Neutrophil (primary cell): ENCODE data around the gene ABCF2.

Experiments
- H3K27ac ChIP-seq: fragments of 200-600 bp; sonication (generic); 2 replicates; pipeline ENCODE4 v1.5.1; 2016; ENCODE audit warnings: mild to moderate bottlenecking, moderate library complexity
- H3K27me3 ChIP-seq: fragments of 200-600 bp; sonication (generic); 2 replicates; pipeline ENCODE4 v1.6.0; 2016; ENCODE audit warnings: mild to moderate bottlenecking
- H3K36me3 ChIP-seq: fragments of 200-600 bp; sonication (generic); 2 replicates; pipeline ENCODE4 v1.5.1; 2017
- H3K4me1 ChIP-seq, 2 experiments: fragments of 200-600 bp in 1 of 2; sonication (generic) in 1 of 2; 1 replicate in 1 of 2; 2 replicates in 1 of 2; pipeline versions ENCODE4 v1.5.1 to v1.6.1; 2013 to 2016; ENCODE audit warnings: low read depth in 1 of 2, low read length in 1 of 2, mild to moderate bottlenecking in 1 of 2, moderate library complexity in 1 of 2; ENCODE audit not compliant: control insufficient read depth in 1 of 2, insufficient read depth in 1 of 2
- H3K4me3 ChIP-seq, 2 experiments: fragments of 200-600 bp in 1 of 2; sonication (generic) in 1 of 2; 1 replicate in 1 of 2; 2 replicates in 1 of 2; pipeline ENCODE4 v1.5.1; 2013 to 2016; ENCODE audit warnings: low read depth in 1 of 2, low read length in 1 of 2, mild to moderate bottlenecking in 1 of 2, moderate library complexity in 1 of 2
- H3K9me3 ChIP-seq: fragments of 200-600 bp; sonication (generic); 2 replicates; pipeline ENCODE4 v1.5.1; 2016
- TF ChIP-seq, protein P1 (sequence below): fragments of 200-600 bp; sonication (generic); IDR thresholded peaks from 2 replicates; pipeline ENCODE4 v1.5.1; 2016; ENCODE audit warnings: antibody characterized with exemption

Gene ABCF2

DNA sequence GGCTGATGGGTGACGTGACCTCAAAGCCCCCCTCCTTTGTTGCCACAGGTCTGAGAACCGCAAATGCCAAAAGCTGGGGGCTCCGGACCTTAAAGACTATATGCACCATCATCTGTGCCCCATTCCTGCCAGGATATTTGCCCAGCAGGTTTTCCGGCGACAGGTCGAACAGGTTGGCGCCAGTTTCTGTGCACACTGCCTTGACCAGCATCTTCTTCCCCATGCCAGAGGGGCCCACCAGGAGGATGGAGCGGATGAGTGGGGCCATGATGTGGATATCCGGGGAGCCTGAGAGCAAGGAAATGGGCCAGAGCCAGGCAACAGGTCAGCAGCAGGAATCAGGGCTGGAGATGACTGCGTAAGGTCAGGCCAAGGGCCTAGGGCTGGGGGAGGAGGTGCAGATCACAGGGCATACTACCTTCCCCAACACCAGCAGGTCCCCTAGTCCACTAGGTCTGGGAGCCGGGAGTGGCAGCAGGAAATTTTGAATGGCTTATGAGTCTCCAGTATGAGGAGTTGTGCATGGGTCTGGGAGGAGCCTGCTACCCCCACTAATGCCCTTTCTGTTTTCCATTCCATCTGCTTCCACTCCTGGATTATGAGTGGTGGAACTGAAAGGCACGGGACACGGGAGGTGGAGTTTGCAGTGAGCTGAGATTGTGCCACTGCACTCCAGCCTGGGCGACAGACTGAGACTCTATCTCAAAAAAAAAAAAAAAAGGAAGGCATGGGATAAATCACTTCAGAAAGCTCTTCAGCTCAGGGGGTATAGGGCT lies 33.6 kb downstream of the ABCF2 start:
- Histone ChIP-seq H3K36me3 (no peaks in the 10 kb centered on the region), H3K27me3 (peaks cover 35% of the 10 kb centered on the region)
- TF ChIP-seq, protein P1, sequence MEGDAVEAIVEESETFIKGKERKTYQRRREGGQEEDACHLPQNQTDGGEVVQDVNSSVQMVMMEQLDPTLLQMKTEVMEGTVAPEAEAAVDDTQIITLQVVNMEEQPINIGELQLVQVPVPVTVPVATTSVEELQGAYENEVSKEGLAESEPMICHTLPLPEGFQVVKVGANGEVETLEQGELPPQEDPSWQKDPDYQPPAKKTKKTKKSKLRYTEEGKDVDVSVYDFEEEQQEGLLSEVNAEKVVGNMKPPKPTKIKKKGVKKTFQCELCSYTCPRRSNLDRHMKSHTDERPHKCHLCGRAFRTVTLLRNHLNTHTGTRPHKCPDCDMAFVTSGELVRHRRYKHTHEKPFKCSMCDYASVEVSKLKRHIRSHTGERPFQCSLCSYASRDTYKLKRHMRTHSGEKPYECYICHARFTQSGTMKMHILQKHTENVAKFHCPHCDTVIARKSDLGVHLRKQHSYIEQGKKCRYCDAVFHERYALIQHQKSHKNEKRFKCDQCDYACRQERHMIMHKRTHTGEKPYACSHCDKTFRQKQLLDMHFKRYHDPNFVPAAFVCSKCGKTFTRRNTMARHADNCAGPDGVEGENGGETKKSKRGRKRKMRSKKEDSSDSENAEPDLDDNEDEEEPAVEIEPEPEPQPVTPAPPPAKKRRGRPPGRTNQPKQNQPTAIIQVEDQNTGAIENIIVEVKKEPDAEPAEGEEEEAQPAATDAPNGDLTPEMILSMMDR = no peak

DNA sequence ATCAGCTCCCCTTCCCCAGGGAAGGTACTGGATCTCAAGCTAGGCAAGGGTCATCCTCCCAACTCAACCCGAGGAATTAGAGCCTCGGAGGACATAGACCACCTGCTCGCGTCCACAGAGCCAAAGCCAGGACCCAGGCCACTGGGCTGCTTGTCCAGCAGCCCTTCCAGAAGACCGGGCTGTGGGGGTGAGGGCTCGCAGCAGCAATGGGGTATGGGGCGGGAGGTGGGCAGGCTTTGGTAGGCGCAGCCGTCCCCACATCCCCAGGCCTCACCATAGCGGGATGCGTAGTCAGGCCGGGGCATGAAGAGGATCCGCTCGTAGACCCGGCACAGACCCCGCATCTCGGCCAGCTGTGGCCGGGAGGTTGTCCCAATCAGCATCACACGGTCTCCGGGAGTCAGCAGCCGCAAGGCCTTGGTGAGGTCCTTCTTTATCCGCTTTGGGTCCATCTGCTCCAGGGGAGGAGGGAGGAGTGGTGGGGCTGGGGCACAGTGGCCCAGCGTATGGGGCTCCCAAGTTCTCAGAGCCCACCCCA lies 34.9 kb downstream of the ABCF2 start:
- Histone ChIP-seq H3K36me3 (no peaks in the 10 kb centered on the region), H3K4me3 (no peak overlapping the region), H3K4me1 (no peaks in the 10 kb centered on the region), H3K27ac (no peak overlapping the region), H3K27me3 (peaks cover 31% of the 10 kb centered on the region), H3K9me3 (no peaks in the 10 kb centered on the region)
- TF ChIP-seq, protein P1 = no peak

More for the DNA sequence above, 33.6 kb downstream of the ABCF2 start:
- no peak overlapping the region for H3K4me3 ChIP-seq
- no peak overlapping the region for H3K27ac ChIP-seq
- H3K4me1 ChIP-seq = no peaks in the 10 kb centered on the region
- no peaks in the 10 kb centered on the region for H3K9me3 ChIP-seq

DNA sequence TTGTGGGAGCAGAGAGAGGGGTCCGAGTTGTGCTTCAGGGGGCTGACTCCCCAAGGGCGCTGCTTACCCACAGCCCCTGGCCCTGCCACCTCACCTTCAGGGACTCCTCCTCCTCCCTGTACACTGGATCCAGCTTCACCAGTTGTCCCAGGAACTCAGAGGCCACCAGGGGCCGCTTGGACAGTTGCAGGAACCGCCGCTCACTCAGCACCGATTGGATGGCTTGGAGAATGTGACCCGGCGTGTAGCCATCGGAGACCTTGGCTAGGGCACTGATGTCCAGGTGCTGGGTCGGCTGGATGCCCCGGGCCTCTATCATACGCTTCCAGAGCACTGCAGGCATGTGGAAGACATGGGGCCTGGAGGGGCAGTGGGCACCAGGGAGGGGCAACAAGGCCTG lies 35.5 kb downstream of the ABCF2 start:
- no peak overlapping the region for H3K27ac ChIP-seq
- no peaks in the 10 kb centered on the region for H3K4me1 ChIP-seq
- H3K27me3 ChIP-seq = peaks cover 27% of the 10 kb centered on the region
- no peaks in the 10 kb centered on the region for H3K9me3 ChIP-seq
- H3K4me3 ChIP-seq = no peak overlapping the region
- H3K36me3 ChIP-seq = no peaks in the 10 kb centered on the region
- TF ChIP-seq, protein P1 = no peak

DNA sequence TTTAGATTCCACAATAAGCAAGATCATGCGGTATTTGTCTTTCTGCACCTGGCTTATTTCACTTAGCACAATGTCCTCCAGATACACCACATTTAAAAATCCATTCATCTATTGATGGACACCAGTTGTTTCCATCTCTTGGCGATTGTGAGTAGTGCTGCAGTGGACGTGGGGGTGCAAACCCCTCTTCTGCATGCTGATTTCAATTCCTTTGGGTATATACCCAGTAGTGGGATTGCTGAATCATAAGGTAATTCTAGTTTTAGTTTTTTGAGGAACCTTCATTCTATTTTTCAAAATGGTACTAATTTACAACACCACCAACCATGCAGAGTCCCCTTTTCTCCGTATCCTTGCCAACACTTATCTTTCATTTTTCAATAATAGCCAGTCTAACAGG lies 38.0 kb downstream of the ABCF2 start:
- Histone ChIP-seq H3K4me1 (no peaks in the 10 kb centered on the region), H3K27me3 (peaks cover 7% of the 10 kb centered on the region), H3K27ac (no peak overlapping the region), H3K36me3 (no peaks in the 10 kb centered on the region), H3K4me3 (no peak overlapping the region), H3K9me3 (no peaks in the 10 kb centered on the region)
- TF ChIP-seq, protein P1 = no peak

DNA sequence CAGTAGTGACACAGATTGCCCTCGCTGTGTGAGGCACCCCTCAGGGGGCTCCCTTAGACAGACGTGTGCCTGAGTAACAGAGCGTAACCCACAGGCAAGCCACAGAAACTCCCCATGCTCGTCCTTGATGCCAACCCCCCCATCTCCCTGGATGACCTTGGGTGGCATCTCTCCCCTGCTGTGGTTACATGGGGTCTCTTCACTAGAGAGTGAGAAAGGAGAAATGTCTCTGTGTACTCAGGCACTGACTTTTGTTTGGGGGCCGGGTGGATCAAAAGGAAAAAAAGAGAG lies 38.8 kb downstream of the ABCF2 start:
- Histone ChIP-seq H3K27me3 (peaks cover 7% of the 10 kb centered on the region), H3K27ac (no peak overlapping the region), H3K4me1 (no peaks in the 10 kb centered on the region), H3K4me3 (no peak overlapping the region), H3K36me3 (no peaks in the 10 kb centered on the region), H3K9me3 (no peaks in the 10 kb centered on the region)
- TF ChIP-seq, protein P1 = no peak
